SK-N-MC (cell line): ENCODE data around the gene PNO1.
"Not testable (repeated sequence)": the region's sequence is repeated elsewhere in the genome, so short reads cannot be mapped to it uniquely, and the experiment has no call there.

Experiments
- DNase-seq: peaks from one replicate; pipeline ENCODE4 v3.0.0-alpha.2; 2011; ENCODE audit warnings: low read depth, low spot score
- H3K27ac ChIP-seq: fragments of 200-600 bp; sonication (generic); 2 replicates; pipeline ENCODE4 v1.5.1; 2016; ENCODE audit warnings: mixed run types
- H3K36me3 ChIP-seq: fragments of 200-600 bp; sonication (generic); 2 replicates; pipeline ENCODE4 v1.6.1; 2017; ENCODE audit warnings: antibody characterized with exemption, low read length, mixed read lengths; ENCODE audit not compliant: insufficient read depth
- H3K4me3 ChIP-seq: fragments of 200-600 bp; sonication (generic); 2 replicates; pipeline ENCODE4 v1.5.1; 2016
- H3K9ac ChIP-seq: fragments of 200-600 bp; sonication (generic); 2 replicates; pipeline ENCODE4 v1.8.0; 2017; ENCODE audit warnings: mixed run types, mixed read lengths; ENCODE audit not compliant: insufficient read length
- H3K9me3 ChIP-seq: fragments of 200-600 bp; sonication (generic); 2 replicates; pipeline ENCODE4 v1.6.1; 2017; ENCODE audit warnings: low read depth, mild to moderate bottlenecking, antibody characterized with exemption, low read length, moderate library complexity, mixed read lengths
- EZH2 ChIP-seq: fragments of 200-600 bp; sonication (generic); IDR thresholded peaks from one replicate; pipeline ENCODE4 v1.6.1; 2017; ENCODE audit warnings: antibody characterized with exemption
- FOXP2 ChIP-seq: optimal IDR thresholded peaks from 2 replicates; pipeline ENCODE3; 2011; ENCODE audit warnings: mild to moderate bottlenecking, moderate library complexity; ENCODE audit not compliant: insufficient read depth; ENCODE audit errors: extremely low read length, control extremely low read depth
- POLR2AphosphoS5 ChIP-seq: IDR thresholded peaks from 2 replicates; pipeline ENCODE4 v1.6.1; 2012; ENCODE audit warnings: mild to moderate bottlenecking, low read depth, low read length, borderline replicate concordance

Gene PNO1

GRCh38 chr2:68171146-68171545, 13.5 kb downstream of the PNO1 start:
- H3K4me3 ChIP-seq = no peak overlapping the region
- H3K27ac ChIP-seq = no peak overlapping the region
- no peak overlapping the region for H3K9ac ChIP-seq
- no peak for DNase-seq
- peaks cover 83% of the 10 kb centered on the region for H3K36me3 ChIP-seq
- H3K9me3 ChIP-seq = no peaks in the 10 kb centered on the region
- TF ChIP-seq EZH2 (no peak), POLR2AphosphoS5 (no peak), FOXP2 (no peak)

DNA sequence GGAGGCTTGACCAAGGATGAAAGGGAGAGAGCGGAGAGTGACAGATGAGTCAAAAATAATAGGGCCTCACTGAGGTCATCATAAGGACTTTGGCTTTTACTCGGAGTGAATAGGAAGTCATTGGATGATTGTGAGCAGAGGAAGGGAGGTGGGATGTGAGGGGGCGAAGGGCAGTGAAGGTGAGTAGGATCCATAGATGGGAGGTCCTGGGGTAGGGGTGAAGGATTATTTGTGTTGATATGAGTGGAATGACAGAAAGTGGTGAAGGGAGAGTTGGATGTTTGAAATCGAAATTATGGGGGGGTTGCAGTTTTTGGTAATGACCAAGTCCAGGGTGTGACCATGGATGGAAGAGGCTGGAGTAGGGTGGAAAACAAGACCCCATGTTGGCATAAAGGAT, 14.0 kb downstream of the PNO1 start:
- Histone ChIP-seq H3K9me3 (no peaks in the 10 kb centered on the region), H3K36me3 (peaks cover 83% of the 10 kb centered on the region), H3K27ac (no peak overlapping the region), H3K4me3 (no peak overlapping the region), H3K9ac (no peak overlapping the region)
- no peak for DNase-seq
- TF ChIP-seq EZH2 (no peak), FOXP2 (no peak), POLR2AphosphoS5 (no peak)

- no peak for TF ChIP-seq EZH2
- H3K9ac ChIP-seq = no peak overlapping the region
- no peak overlapping the region for H3K27ac ChIP-seq
- H3K9me3 ChIP-seq = no peaks in the 10 kb centered on the region
- peaks cover 83% of the 10 kb centered on the region for H3K36me3 ChIP-seq
- DNase-seq = no peak
- H3K4me3 ChIP-seq = no peak overlapping the region
Measured at GRCh38 chr2:68172521-68172920, 14.8 kb downstream of the PNO1 start.

- no peak overlapping the region for H3K27ac ChIP-seq
- no peaks in the 10 kb centered on the region for H3K9me3 ChIP-seq
- DNase-seq = no peak
- H3K9ac ChIP-seq = no peak overlapping the region
- peaks cover 83% of the 10 kb centered on the region for H3K36me3 ChIP-seq
- no peak for TF ChIP-seq FOXP2
- no peak for TF ChIP-seq POLR2AphosphoS5
- no peak for TF ChIP-seq EZH2
- H3K4me3 ChIP-seq = no peak overlapping the region
Measured at GRCh38 chr2:68172990-68173700, 15.5 kb downstream of the PNO1 start.

DNA sequence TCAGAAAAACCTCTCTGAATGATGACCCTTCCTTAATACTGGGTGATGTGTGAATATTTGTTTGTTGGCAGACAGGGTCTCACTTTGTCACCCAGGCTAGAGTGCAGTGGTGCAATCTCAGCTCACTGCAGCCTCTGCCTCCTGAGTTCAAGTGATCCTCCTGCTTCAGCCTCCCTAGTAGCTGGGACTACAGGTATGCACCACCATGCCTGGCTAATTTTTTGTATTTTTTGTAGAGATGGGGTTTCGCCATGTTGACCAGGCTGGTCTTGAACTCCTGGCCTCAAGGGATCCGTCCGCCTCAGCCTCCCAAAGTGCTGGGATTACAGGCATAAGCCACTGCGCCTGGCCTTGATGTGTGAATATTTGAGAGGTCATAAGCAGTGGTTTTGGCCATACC, 17.5 kb downstream of the PNO1 start:
- H3K36me3 ChIP-seq = peaks cover 84% of the 10 kb centered on the region
- H3K9ac ChIP-seq, H3K27ac ChIP-seq, DNase-seq, H3K4me3 ChIP-seq, H3K9me3 ChIP-seq: not testable (repeated sequence)

GRCh38 chr2:68176657-68177056, 19.0 kb downstream of the PNO1 start:
- no peak for TF ChIP-seq FOXP2
- no peak for TF ChIP-seq EZH2
- no peak for TF ChIP-seq POLR2AphosphoS5
- Histone ChIP-seq H3K36me3 (peaks cover 82% of the 10 kb centered on the region), H3K27ac (no peak overlapping the region), H3K9ac (no peak overlapping the region), H3K4me3 (no peak overlapping the region), H3K9me3 (no peaks in the 10 kb centered on the region)
- DNase-seq = no peak

- no peaks in the 10 kb centered on the region for H3K9me3 ChIP-seq
- no peak overlapping the region for H3K4me3 ChIP-seq
- DNase-seq = no peak
- peaks cover 74% of the 10 kb centered on the region for H3K36me3 ChIP-seq
- H3K9ac ChIP-seq = no peak overlapping the region
- no peak for TF ChIP-seq EZH2
- TF ChIP-seq POLR2AphosphoS5 = no peak
- no peak overlapping the region for H3K27ac ChIP-seq
Measured at GRCh38 chr2:68177541-68177940, 19.9 kb downstream of the PNO1 start.

DNA sequence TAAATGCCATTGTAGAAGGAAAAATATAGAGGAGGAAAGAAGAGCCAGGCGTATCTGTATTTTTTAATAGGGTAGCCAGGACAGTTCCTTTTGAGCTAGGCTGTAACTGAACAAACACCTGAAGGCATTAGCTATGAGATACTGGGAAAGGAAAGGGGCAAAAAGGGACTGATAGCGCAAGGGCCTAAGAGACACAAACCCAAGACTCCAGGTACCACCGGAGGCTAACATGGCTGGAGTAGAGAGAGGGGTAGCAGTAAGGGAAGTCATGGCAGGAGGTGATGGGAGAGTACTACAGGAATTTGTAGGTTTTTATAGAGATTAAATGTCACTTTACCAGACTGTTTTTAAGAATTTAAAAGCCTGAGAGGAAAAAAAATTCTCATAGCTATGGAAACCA, 20.7 kb downstream of the PNO1 start:
- DNase-seq = no peak
- no peak overlapping the region for H3K27ac ChIP-seq

GRCh38 chr2:68178954-68179627, 21.4 kb downstream of the PNO1 start:
- H3K4me3 ChIP-seq = no peak overlapping the region
- H3K36me3 ChIP-seq = peaks cover 69% of the 10 kb centered on the region
- no peaks in the 10 kb centered on the region for H3K9me3 ChIP-seq
- no peak for DNase-seq
- H3K27ac ChIP-seq = peak overlapping the region; percentile 49; the same call in 1 of the 2 replicates
- TF ChIP-seq EZH2 = no peak
- TF ChIP-seq POLR2AphosphoS5 = no peak
- TF ChIP-seq FOXP2 = no peak
- no peak overlapping the region for H3K9ac ChIP-seq

More for the DNA sequence above, 20.7 kb downstream of the PNO1 start:
- no peaks in the 10 kb centered on the region for H3K9me3 ChIP-seq
- H3K4me3 ChIP-seq = no peak overlapping the region
- H3K9ac ChIP-seq = no peak overlapping the region
- TF ChIP-seq FOXP2 = no peak
- no peak for TF ChIP-seq EZH2
- TF ChIP-seq POLR2AphosphoS5 = no peak
- H3K36me3 ChIP-seq = peaks cover 69% of the 10 kb centered on the region
